ENCODE measurements around the gene ARHGAP42. TPM values are rescaled to one million over a fixed set of nuclear protein-coding genes. Genes with fewer than 3 reads are reported as not detected.

ARHGAP42 gene
- total and polyA plus RNA-seq, 2 of the 4 experiments (the other 2 are of a cell fraction) = 2.9 to 7.3 TPM

GRCh38 chr11:100675115-100675650 is 11.9 kb upstream of the ARHGAP42 start:
- Histone ChIP-seq H3K18ac (ENCODE audit: low read depth, low read length) (no peak overlapping the region; the same call in 1 of the 2 replicates), H4K91ac (ENCODE audit: insufficient read depth, low read depth, low read length) (no peak overlapping the region; the same call in 1 of the 2 replicates), H2BK20ac (ENCODE audit: low read depth, low read length) (peak overlapping the region; percentile 57), H4K20me1 (ENCODE audit: insufficient read depth, low read length) (no peaks in the 10 kb centered on the region), H4K8ac (ENCODE audit: low read depth in 2 of 2, low read length in 2 of 2) (peak overlapping the region in 1 of 2 experiments; percentile 45; a peak in 1 of 4 replicates), H3K36me3 (ENCODE audit: control insufficient read depth, insufficient read depth, low read length) (no peaks in the 10 kb centered on the region), H3K4me2 (ENCODE audit: low read depth, low read length) (no peak overlapping the region), H3K9me3 (ENCODE audit: control insufficient read depth, insufficient read depth, low read length) (no peaks in the 10 kb centered on the region), H3K9ac (ENCODE audit: low read depth, low read length) (no peak overlapping the region), H2AFZ (replicated peaks; ENCODE audit: low read length, poor library complexity) (no peak overlapping the region), H3K56ac (ENCODE audit: extremely low read depth, insufficient read depth, low read length) (no peak overlapping the region), H3K4ac (ENCODE audit: low read depth, low read length) (peak overlapping the region; percentile 31; the same call in 1 of the 2 replicates), H2BK15ac (ENCODE audit: low read depth, low read length) (peak overlapping the region; percentile 47; the same call in 2 of the 3 replicates), H2AK9ac (replicated peaks; ENCODE audit: low read depth, low read length, poor library complexity) (no peak overlapping the region), H3K79me1 (ENCODE audit: low read depth in 1 of 2, low read length in 2 of 2) (no peaks in the 10 kb centered on the region), H3K4me3 (ENCODE audit: insufficient read depth, low read depth, low read length) (no peak overlapping the region), H2AK5ac (ENCODE audit: low read depth, low read length) (peak overlapping the region; percentile 43), H3K27ac (ENCODE audit: insufficient read depth, low read length) (no peak overlapping the region), H3K14ac (replicated peaks; ENCODE audit: low read depth, low read length) (0 out of 2 replicates have a peak overlapping the region, but pooled peaks have one; percentile 58), H3K27me3 (ENCODE audit: control insufficient read depth, insufficient read depth, low read length) (no peaks in the 10 kb centered on the region), H2BK5ac (ENCODE audit: low read depth, low read length, poor library complexity, severe bottlenecking) (no peak overlapping the region), H3K4me1 (ENCODE audit: control insufficient read depth, insufficient read depth, low read length) (peaks cover 6% of the 10 kb centered on the region), H2BK120ac (ENCODE audit: low read depth, low read length) (peak overlapping the region; percentile 19), H3K23ac (ENCODE audit: low read depth, low read length) (no peak overlapping the region), H4K5ac (ENCODE audit: low read depth, low read length) (no peak overlapping the region), H3K9me1 (ENCODE audit: insufficient read depth, low read length) (peaks cover 9% of the 10 kb centered on the region)
- in situ Hi-C loops (cut with MboI; ENCODE audit: low sequenced_read_pairs) = loop anchor here (5.0 kb wide), 1 partner anchor 257 kb away; no protein-coding TSS in a partner anchor
- no peak for DNase-seq
- POLR2A ChIA-PET (ENCODE audit: unreplicated experiment) = no interaction called here
- no peak for TF ChIP-seq BHLHE40 (IDR thresholded peaks at IDR 0.05; ENCODE audit: low read depth, low read length)
- no peak for TF ChIP-seq MAZ (IDR thresholded peaks at IDR 0.05; ENCODE audit: borderline replicate concordance, low read depth, low read length)
- no peak for TF ChIP-seq RFX5 (IDR thresholded peaks at IDR 0.05; ENCODE audit: low read depth, low read length)
- TF ChIP-seq MAFK (IDR thresholded peaks at IDR 0.05; ENCODE audit: low read depth, low read length) = no peak
- TF ChIP-seq, protein P1, sequence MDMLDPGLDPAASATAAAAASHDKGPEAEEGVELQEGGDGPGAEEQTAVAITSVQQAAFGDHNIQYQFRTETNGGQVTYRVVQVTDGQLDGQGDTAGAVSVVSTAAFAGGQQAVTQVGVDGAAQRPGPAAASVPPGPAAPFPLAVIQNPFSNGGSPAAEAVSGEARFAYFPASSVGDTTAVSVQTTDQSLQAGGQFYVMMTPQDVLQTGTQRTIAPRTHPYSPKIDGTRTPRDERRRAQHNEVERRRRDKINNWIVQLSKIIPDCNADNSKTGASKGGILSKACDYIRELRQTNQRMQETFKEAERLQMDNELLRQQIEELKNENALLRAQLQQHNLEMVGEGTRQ (IDR thresholded peaks at IDR 0.05; ENCODE audit: low read depth, low read length) = no peak
- TF ChIP-seq FOS (IDR thresholded peaks at IDR 0.05; ENCODE audit: low read depth, low read length) = no peak
- TF ChIP-seq SMC3 (IDR thresholded peaks at IDR 0.05; ENCODE audit: low read depth, low read length) = no peak
- no peak for TF ChIP-seq NFE2L2 (IDR thresholded peaks at IDR 0.05; ENCODE audit: low read depth, low read length)
- no peak for TF ChIP-seq RAD21 (IDR thresholded peaks at IDR 0.05; ENCODE audit: low read length)
- no peak for TF ChIP-seq CEBPB (IDR thresholded peaks at IDR 0.05; ENCODE audit: low read depth, low read length)
- TF ChIP-seq MXI1 (IDR thresholded peaks at IDR 0.05; ENCODE audit: borderline replicate concordance, low read depth, low read length) = no peak
- CTCF ChIA-PET = no interaction called here
- intact Hi-C loops (cut with micrococcal nuclease) = loop anchor here (1.0 kb wide), 1 partner anchor 179 kb away; no protein-coding TSS in a partner anchor
- no CpG with 5 or more reads among the region's 4 CpGs for WGBS, 2 experiments (ENCODE audit: extremely low coverage in 2 of 2, insufficient read length in 1 of 2)
- dilution Hi-C loops (cut with HindIII; ENCODE audit: low sequenced_read_pairs, unreplicated experiment) = no loop called here
- no TSS peak for BruUV-seq (replicated peaks)
- ATAC-seq (ENCODE audit: low read depth) = no peak

Data from IMR-90 (cell line).